H1 (cell line): ENCODE measurements around the gene RBAK.

ENCODE experiments used
- CEBPB ChIP-seq: IDR thresholded peaks from 2 replicates; pipeline ENCODE4 v1.6.1; 2012; ENCODE audit warnings: low read depth, low read length
- GABPA ChIP-seq: IDR thresholded peaks from 2 replicates; pipeline ENCODE4 v1.6.1; 2011; ENCODE audit warnings: mild to moderate bottlenecking, low read length, moderate library complexity, borderline replicate concordance; ENCODE audit not compliant: insufficient read depth
- KDM5A ChIP-seq: fragments of 200-600 bp; IDR thresholded peaks from 2 replicates; pipeline ENCODE4 v1.7.1; 2012; ENCODE audit warnings: mild to moderate bottlenecking, low read length, inconsistent platforms, mixed read lengths
- NANOG ChIP-seq: IDR thresholded peaks from 2 replicates; pipeline ENCODE4 v1.6.1; 2011; ENCODE audit warnings: low read length, low read depth, mild to moderate bottlenecking, inconsistent platforms; ENCODE audit not compliant: insufficient read depth, poor library complexity, severe bottlenecking
- POLR2AphosphoS5 ChIP-seq: IDR thresholded peaks from 2 replicates; pipeline ENCODE4 v1.6.1; 2011; ENCODE audit warnings: low read depth, low read length
- RNF2 ChIP-seq: fragments of 200-900, 300-1000 bp; sonication (generic); IDR thresholded peaks from 2 replicates; pipeline ENCODE4 v1.7.1; 2016; ENCODE audit warnings: borderline replicate concordance, low read depth, mild to moderate bottlenecking, antibody characterized with exemption, low read length; ENCODE audit not compliant: poor library complexity, severe bottlenecking; ENCODE audit errors: missing control alignments
- SAP30 ChIP-seq: fragments of 300-600 bp; sonication (generic); IDR thresholded peaks from 2 replicates; pipeline ENCODE4 v1.7.1; 2012; ENCODE audit warnings: low read length, moderate library complexity, mild to moderate bottlenecking, inconsistent platforms; ENCODE audit not compliant: insufficient read depth, insufficient replicate concordance
- TAF1 ChIP-seq: IDR thresholded peaks from 2 replicates; pipeline ENCODE4 v1.6.1; 2011; ENCODE audit warnings: mild to moderate bottlenecking, low read depth, low read length
- YY1 ChIP-seq: IDR thresholded peaks from 2 replicates; pipeline ENCODE4 v1.6.1; 2011; ENCODE audit warnings: low read depth, mild to moderate bottlenecking, low read length
- TF ChIP-seq, protein P1 (sequence below), 3 experiments: IDR thresholded peaks; 1 replicate in 2 of 3; 2 replicates in 1 of 3; pipeline versions ENCODE4 v1.5.1 to v1.6.1; 2011; ENCODE audit warnings: low read length in 3 of 3, mild to moderate bottlenecking in 3 of 3, inconsistent platforms in 2 of 3, low read depth in 1 of 3, moderate library complexity in 1 of 3; ENCODE audit not compliant: insufficient read depth in 1 of 3; ENCODE audit errors: control extremely low read depth in 1 of 3

DNA sequence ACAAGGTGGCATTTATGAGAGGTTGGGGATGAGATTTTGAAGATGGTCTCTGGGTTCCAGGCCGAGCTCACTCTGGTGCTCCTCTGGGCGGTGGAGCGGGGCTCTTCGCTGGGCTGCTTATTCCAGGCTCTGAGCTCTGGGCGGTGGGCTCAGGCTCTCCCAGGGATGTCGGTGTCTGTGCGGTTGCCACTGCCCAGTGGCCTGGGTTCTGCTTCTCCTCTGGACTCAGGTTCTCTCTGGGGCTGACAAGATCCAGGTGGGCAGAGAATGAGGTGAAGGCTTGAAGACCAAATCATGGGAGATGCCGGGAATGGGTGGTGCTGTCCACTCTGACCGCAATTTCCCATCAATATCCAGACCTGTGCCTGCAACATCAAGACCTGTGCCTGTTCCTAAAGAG lies 40.6 kb downstream of the RBAK start:
- TF ChIP-seq RNF2, result no peak
- no peak for TF ChIP-seq KDM5A
- TF ChIP-seq TAF1, result no peak
- TF ChIP-seq GABPA, result no peak
- TF ChIP-seq, protein P1, sequence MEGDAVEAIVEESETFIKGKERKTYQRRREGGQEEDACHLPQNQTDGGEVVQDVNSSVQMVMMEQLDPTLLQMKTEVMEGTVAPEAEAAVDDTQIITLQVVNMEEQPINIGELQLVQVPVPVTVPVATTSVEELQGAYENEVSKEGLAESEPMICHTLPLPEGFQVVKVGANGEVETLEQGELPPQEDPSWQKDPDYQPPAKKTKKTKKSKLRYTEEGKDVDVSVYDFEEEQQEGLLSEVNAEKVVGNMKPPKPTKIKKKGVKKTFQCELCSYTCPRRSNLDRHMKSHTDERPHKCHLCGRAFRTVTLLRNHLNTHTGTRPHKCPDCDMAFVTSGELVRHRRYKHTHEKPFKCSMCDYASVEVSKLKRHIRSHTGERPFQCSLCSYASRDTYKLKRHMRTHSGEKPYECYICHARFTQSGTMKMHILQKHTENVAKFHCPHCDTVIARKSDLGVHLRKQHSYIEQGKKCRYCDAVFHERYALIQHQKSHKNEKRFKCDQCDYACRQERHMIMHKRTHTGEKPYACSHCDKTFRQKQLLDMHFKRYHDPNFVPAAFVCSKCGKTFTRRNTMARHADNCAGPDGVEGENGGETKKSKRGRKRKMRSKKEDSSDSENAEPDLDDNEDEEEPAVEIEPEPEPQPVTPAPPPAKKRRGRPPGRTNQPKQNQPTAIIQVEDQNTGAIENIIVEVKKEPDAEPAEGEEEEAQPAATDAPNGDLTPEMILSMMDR (IDR thresholded peaks at IDR 0.05; ENCODE audit: control extremely low read depth in 1 of 3, insufficient read depth in 1 of 3, low read depth in 1 of 3, low read length in 3 of 3), result no peak
- TF ChIP-seq SAP30, result no peak
- no peak for TF ChIP-seq CEBPB
- TF ChIP-seq YY1, result no peak
- TF ChIP-seq POLR2AphosphoS5, result no peak
- no peak for TF ChIP-seq NANOG
